KMS-11 (cell line): ENCODE data around the gene TMPRSS4.
"Not testable (repeated sequence)": the region's sequence is repeated elsewhere in the genome, so short reads cannot be mapped to it uniquely, and the experiment has no call there.

Experiments used
- H2AFZ ChIP-seq: fragments of 200-600 bp; sonication (generic); 2 replicates; pipeline ENCODE4 v1.6.1; 2016; ENCODE audit warnings: antibody characterized with exemption, mixed run types, low read depth
- H3K27ac ChIP-seq: fragments of 200-600 bp; sonication (generic); 2 replicates; pipeline ENCODE4 v1.6.1; 2016; ENCODE audit warnings: mild to moderate bottlenecking, mixed run types
- H3K27me3 ChIP-seq: fragments of 200-600 bp; sonication (generic); 2 replicates; pipeline ENCODE4 v1.6.1; 2017; ENCODE audit warnings: mild to moderate bottlenecking, low read depth, mixed run types, moderate library complexity; ENCODE audit not compliant: insufficient read depth
- H3K36me3 ChIP-seq: fragments of 200-600 bp; sonication (generic); 2 replicates; pipeline ENCODE4 v1.6.1; 2017; ENCODE audit warnings: mild to moderate bottlenecking, mixed run types; ENCODE audit not compliant: insufficient read depth
- H3K4me1 ChIP-seq: fragments of 200-600 bp; sonication (generic); 2 replicates; pipeline ENCODE4 v1.6.1; 2016; ENCODE audit warnings: mild to moderate bottlenecking, low read depth, mixed run types; ENCODE audit not compliant: poor library complexity, severe bottlenecking
- H3K4me2 ChIP-seq: fragments of 200-600 bp; sonication (generic); 2 replicates; pipeline ENCODE4 v1.7.0; 2016; ENCODE audit warnings: mild to moderate bottlenecking, mixed run types
- H3K4me3 ChIP-seq: fragments of 200-600 bp; sonication (generic); IDR thresholded peaks from 2 replicates; pipeline ENCODE4 v1.6.1; 2017; ENCODE audit warnings: low read depth, low read length, mixed read lengths; ENCODE audit not compliant: insufficient read depth
- H3K79me2 ChIP-seq: fragments of 200-600 bp; sonication (generic); 2 replicates; pipeline ENCODE4 v1.6.1; 2016; ENCODE audit warnings: low read depth, mixed run types; ENCODE audit not compliant: insufficient read depth
- H3K9ac ChIP-seq: fragments of 200-600 bp; sonication (generic); 2 replicates; pipeline ENCODE4 v1.6.1; 2016; ENCODE audit warnings: mild to moderate bottlenecking, mixed run types
- H4K20me1 ChIP-seq: fragments of 200-600 bp; sonication (generic); 2 replicates; pipeline ENCODE4 v1.6.1; 2016; ENCODE audit warnings: mild to moderate bottlenecking, mixed run types; ENCODE audit not compliant: insufficient read depth
- CTCF ChIP-seq: fragments of 200-600 bp; sonication (generic); conservative IDR thresholded peaks from 2 replicates; pipeline ENCODE4 v1.6.1; 2017; ENCODE audit warnings: low read depth, mild to moderate bottlenecking, antibody characterized with exemption, low read length, moderate library complexity, mixed read lengths

Gene TMPRSS4

GRCh38 chr11:118061586-118062125, 15.2 kb upstream of the TMPRSS4 start:
- Histone ChIP-seq H3K27ac (no peak overlapping the region), H2AFZ (no peak overlapping the region), H4K20me1 (no peaks in the 10 kb centered on the region), H3K36me3 (no peaks in the 10 kb centered on the region), H3K4me1 (no peaks in the 10 kb centered on the region), H3K27me3 (no peaks in the 10 kb centered on the region), H3K4me3 (no peak overlapping the region), H3K79me2 (no peaks in the 10 kb centered on the region), H3K9ac (no peak overlapping the region), H3K4me2 (no peak overlapping the region)
- TF ChIP-seq CTCF: no peak

GRCh38 chr11:118062181-118062580, 14.7 kb upstream of the TMPRSS4 start:
- H3K9ac ChIP-seq, H3K27ac ChIP-seq, H3K4me2 ChIP-seq, H3K4me1 ChIP-seq, H4K20me1 ChIP-seq, H3K79me2 ChIP-seq, H3K27me3 ChIP-seq, H3K36me3 ChIP-seq, H3K4me3 ChIP-seq, H2AFZ ChIP-seq: not testable (repeated sequence)

GRCh38 chr11:118062631-118063030, 14.2 kb upstream of the TMPRSS4 start:
- H3K4me2 ChIP-seq: not testable (repeated sequence)

GRCh38 chr11:118064956-118065355, 11.9 kb upstream of the TMPRSS4 start:
- Histone ChIP-seq H3K4me1 (no peaks in the 10 kb centered on the region), H3K27me3 (no peaks in the 10 kb centered on the region), H4K20me1 (no peaks in the 10 kb centered on the region), H3K4me3 (no peak overlapping the region), H3K9ac (no peak overlapping the region), H3K27ac (no peak overlapping the region), H2AFZ (no peak overlapping the region), H3K4me2 (no peak overlapping the region), H3K36me3 (no peaks in the 10 kb centered on the region), H3K79me2 (no peaks in the 10 kb centered on the region)
- no peak for TF ChIP-seq CTCF

More at GRCh38 chr11:118062631-118063030, 14.2 kb upstream of the TMPRSS4 start:
- H3K27me3 ChIP-seq, H3K4me3 ChIP-seq, H3K27ac ChIP-seq, H3K9ac ChIP-seq, H2AFZ ChIP-seq, H4K20me1 ChIP-seq, H3K36me3 ChIP-seq, H3K79me2 ChIP-seq, H3K4me1 ChIP-seq: not testable (repeated sequence)

- Histone ChIP-seq H3K9ac (no peak overlapping the region), H3K27me3 (no peaks in the 10 kb centered on the region), H4K20me1 (no peaks in the 10 kb centered on the region), H3K36me3 (no peaks in the 10 kb centered on the region), H3K4me2 (no peak overlapping the region), H3K79me2 (no peaks in the 10 kb centered on the region), H2AFZ (no peak overlapping the region), H3K4me3 (no peak overlapping the region), H3K27ac (no peak overlapping the region), H3K4me1 (no peaks in the 10 kb centered on the region)
- TF ChIP-seq CTCF: no peak
Observed at GRCh38 chr11:118065384-118065783, 11.5 kb upstream of the TMPRSS4 start.
